WERI-Rb-1 (cell line): ENCODE data around the gene GPR55.

Source experiments
- DNase-seq: peaks from one replicate; pipeline ENCODE4 v3.0.0-alpha.2; 2020
- H3K27ac ChIP-seq: fragments of 250-450 bp; sonication (Bioruptor Pico); 2 replicates; pipeline ENCODE4 v1.5.1; 2020; ENCODE audit warnings: mild to moderate bottlenecking, moderate library complexity
- H3K27me3 ChIP-seq: fragments of 250-450 bp; sonication (Bioruptor Pico); 2 replicates; pipeline ENCODE4 v1.5.1; 2021; ENCODE audit warnings: mild to moderate bottlenecking, low read depth, moderate library complexity; ENCODE audit not compliant: insufficient read depth, severe bottlenecking
- H3K36me3 ChIP-seq: fragments of 250-450 bp; sonication (Bioruptor Pico); 2 replicates; pipeline ENCODE4 v1.5.1; 2020; ENCODE audit warnings: mild to moderate bottlenecking, moderate library complexity
- H3K4me3 ChIP-seq: 2 replicates; pipeline ENCODE4 v1.5.1; 2011; ENCODE audit warnings: low read depth, mild to moderate bottlenecking, control low read depth, low read length
- H3K9me3 ChIP-seq: fragments of 250-450 bp; sonication (Bioruptor Pico); 2 replicates; pipeline ENCODE4 v1.5.1; 2021; ENCODE audit warnings: mild to moderate bottlenecking, moderate library complexity; ENCODE audit not compliant: severe bottlenecking
- TF ChIP-seq, protein P1 (sequence below): IDR thresholded peaks from 2 replicates; pipeline ENCODE4 v1.5.1; 2011; ENCODE audit warnings: low read depth, mild to moderate bottlenecking, control low read depth, inconsistent platforms, low read length

GPR55 gene

DNA sequence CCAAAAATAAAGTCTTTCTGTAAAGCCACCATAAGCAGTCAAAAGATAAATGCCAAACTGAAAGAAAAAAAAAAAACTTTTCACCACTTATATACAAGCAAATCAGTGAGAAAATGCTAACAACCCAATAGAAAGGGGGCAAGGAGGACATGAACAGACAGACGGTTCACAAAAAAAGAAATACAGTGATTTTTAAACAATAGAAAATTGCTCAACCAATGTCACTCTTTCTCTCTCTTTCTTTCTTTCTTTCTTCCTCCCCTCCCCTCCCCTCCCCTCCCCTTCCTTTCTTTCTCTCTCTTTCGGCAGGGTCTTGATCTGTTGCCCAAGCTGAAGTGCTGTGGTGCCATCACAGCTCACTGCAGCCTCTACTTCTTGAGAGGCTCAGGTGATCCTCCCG, 42.1 kb upstream of the GPR55 start:
- TF ChIP-seq, protein P1, sequence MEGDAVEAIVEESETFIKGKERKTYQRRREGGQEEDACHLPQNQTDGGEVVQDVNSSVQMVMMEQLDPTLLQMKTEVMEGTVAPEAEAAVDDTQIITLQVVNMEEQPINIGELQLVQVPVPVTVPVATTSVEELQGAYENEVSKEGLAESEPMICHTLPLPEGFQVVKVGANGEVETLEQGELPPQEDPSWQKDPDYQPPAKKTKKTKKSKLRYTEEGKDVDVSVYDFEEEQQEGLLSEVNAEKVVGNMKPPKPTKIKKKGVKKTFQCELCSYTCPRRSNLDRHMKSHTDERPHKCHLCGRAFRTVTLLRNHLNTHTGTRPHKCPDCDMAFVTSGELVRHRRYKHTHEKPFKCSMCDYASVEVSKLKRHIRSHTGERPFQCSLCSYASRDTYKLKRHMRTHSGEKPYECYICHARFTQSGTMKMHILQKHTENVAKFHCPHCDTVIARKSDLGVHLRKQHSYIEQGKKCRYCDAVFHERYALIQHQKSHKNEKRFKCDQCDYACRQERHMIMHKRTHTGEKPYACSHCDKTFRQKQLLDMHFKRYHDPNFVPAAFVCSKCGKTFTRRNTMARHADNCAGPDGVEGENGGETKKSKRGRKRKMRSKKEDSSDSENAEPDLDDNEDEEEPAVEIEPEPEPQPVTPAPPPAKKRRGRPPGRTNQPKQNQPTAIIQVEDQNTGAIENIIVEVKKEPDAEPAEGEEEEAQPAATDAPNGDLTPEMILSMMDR = no peak
- Histone ChIP-seq H3K4me3 (no peak overlapping the region), H3K27me3 (no peaks in the 10 kb centered on the region), H3K9me3 (no peaks in the 10 kb centered on the region), H3K27ac (no peak overlapping the region), H3K36me3 (no peaks in the 10 kb centered on the region)
- no peak for DNase-seq

DNA sequence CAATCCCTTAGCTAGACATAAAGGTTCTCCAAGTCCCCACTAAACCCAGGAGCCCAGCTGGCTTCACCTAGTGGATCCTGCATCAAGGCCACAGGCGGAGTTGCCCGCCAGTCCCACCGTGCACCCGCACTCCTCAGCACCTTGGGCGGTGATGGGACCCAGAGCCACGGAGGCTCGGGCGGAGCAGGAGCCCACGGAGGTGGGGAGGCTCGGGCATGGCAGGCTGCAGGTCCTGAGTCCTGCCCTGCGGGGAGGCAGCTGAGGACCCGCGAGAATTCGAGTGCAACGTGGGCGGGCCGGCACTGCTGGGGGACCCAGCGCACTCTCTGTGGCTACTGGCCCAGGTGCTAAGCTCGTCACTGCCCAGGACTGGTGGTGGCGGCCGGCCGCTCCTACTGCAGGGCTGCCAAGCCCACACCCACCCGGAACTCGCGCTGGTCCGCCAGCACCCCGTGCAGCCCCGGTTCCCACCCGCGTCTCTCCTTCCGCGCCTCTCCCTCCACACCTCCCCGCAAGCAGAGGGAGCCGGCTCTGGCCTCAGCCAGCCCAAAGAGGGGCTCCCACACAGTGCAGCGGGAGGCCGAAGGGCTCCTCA, 39.2 kb upstream of the GPR55 start:
- DNase-seq = no peak
- TF ChIP-seq, protein P1 = no peak

DNA sequence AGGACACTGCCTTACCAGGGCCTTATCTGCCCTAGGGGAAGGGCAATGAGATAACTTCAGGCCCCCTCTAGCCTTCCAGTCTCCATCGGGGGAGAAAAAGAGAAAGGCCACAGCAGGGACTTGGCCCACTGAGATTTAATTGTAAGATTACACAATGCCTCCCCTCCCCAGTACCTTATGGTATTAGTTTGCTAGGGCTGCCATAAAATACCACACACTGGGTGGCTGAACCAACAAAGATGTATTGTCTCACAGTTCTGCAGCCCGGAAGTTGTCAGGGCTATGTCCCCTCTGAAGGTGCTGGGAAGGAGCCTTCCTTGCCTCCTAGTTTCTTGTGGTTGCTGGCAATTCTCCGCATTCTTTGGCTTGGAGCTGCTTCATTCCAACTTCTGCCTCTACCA, 36.0 kb upstream of the GPR55 start:
- Histone ChIP-seq H3K4me3 (no peak overlapping the region), H3K9me3 (no peaks in the 10 kb centered on the region), H3K27ac (no peak overlapping the region), H3K27me3 (no peaks in the 10 kb centered on the region), H3K36me3 (no peaks in the 10 kb centered on the region)
- no peak for DNase-seq
- TF ChIP-seq, protein P1 = no peak

More for the DNA sequence above, 39.2 kb upstream of the GPR55 start:
- Histone ChIP-seq H3K27me3 (no peaks in the 10 kb centered on the region), H3K27ac (no peak overlapping the region), H3K4me3 (no peak overlapping the region), H3K36me3 (no peaks in the 10 kb centered on the region), H3K9me3 (no peaks in the 10 kb centered on the region)

DNA sequence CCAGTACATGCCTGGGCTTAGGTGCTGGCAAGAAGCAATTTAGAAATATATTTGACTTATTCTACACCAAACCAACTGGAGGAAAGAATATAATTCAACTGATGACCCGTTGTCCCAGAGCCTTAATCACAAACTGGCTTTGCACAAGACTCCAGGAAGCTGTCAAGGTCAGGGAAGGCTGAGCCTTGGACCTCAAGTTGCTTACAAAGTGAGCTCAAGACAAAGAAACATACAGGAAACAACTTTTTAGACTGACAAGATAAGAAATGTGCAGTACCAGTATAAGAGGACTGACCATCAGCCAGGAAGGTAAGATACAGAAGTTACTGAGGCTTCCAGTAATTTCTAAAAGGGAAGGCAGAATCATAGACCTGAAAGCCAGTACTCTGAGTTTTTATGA, 35.0 kb upstream of the GPR55 start:
- TF ChIP-seq, protein P1 = no peak
- H3K9me3 ChIP-seq = no peaks in the 10 kb centered on the region
- no peaks in the 10 kb centered on the region for H3K27me3 ChIP-seq
- H3K4me3 ChIP-seq = no peak overlapping the region
- no peak for DNase-seq
- H3K36me3 ChIP-seq = no peaks in the 10 kb centered on the region
- no peak overlapping the region for H3K27ac ChIP-seq

DNA sequence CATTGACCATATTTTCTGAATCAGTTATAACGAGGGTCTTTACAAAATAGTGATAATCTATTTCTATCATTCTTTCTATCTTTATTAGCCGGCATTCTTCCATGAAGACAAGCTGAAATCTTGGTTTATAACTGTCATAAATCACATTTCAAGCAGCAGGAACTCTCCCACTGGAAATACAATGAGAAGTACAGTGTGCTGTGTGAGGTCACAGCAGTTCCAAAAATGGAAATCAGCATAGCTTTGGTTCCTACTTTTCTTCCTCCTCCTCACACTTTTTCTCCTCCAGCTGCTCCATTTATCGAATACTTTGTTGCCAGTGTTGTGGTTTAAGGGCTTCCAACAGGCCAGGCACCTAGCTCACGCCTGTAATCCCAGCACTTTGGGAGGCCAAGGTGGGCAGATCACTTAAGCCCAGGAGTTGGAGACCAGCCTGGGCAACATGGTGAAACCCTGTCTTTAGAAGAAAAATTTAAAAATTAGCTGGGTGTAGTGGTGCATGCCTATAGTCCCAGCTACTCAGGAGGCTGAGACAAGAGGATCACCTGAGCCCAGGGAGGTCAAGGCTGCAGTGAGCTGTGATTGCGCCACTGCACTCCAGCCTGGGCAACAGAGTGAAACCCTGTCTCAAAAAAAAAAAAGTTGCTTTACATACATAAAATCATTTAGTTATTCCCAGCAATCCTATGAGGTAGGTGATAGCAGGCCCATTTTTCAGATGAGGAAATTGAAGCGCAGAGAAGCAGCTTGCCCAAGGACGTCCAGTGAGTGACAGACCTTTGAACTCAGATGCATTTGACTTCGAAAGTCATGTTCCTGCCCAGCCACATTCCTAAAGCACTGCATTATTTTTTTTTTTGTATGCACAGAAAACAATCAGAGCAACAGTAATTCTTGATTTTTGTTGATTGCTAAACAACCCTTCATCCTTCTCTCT, 34.0 kb upstream of the GPR55 start:
- no peaks in the 10 kb centered on the region for H3K9me3 ChIP-seq
- H3K36me3 ChIP-seq = no peaks in the 10 kb centered on the region
- TF ChIP-seq, protein P1 = no peak
- H3K27ac ChIP-seq = no peak overlapping the region
- H3K4me3 ChIP-seq = no peak overlapping the region
- no peak for DNase-seq
- no peaks in the 10 kb centered on the region for H3K27me3 ChIP-seq
